NOMO-1 (cell line): Measurements from ENCODE around the gene EME1.

Experiments
- DNase-seq, 2 experiments: peaks; one replicate each; lab custom pipeline; 2025; ENCODE audit not compliant: unreplicated experiment in 2 of 2; lab: John Stamatoyannopoulos, UW

The EME1 gene

DNA sequence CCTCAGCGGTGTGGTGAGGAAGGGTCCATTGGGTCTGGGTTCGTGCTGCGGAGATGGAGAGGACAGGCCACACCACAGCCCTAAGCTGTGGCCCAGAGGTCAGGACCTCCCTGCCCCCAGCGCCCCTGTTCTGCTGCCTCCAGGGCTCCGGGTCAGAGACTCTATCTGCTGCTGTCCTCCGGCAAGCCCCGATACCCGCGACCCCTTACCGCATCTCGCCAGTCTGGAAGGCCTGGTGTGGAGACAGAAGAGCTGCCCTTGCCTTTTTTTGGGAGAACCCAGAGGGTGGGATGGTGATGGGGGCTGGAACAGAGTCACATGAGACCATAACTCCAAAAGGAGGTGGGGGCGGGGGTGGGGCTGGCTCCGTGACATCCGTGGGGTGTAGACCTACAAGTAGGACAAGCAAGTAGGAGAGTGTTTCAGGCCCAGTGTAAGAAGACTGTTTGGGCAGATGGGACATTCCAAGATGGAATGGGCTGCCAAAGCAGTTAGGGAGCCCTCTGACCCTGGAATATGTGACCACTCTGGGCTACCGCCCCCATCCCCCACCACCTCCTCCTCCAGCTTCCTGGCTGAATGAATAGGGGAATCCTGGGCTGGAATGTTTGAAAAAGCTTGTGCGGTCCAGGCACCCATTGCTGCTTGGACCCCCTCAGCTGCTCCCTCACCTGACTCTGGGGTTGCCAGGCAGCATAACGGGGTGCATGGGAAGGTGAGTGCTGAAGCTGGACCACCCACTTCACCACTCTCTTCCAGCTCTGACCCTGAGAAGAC lies 25.7 kb upstream of the EME1 start:
- no peak for DNase-seq

DNA sequence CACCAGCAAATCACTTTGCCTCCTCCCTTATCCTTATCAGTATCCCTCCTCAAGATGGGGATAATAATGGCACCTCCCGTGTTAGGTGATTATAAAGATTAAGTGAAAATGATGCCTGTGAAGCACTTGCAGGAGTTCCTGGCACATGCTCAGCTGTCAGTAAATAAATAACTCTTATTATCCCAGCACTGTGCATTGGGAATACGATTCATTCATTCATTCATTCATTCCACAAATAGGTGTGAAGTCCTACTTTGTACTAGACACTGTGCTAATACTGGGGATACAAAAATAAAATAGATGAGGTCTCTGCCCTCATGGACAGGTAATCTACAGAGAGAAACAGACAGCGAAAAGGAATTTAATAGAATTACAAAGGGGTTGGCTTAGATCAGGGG lies 25.1 kb upstream of the EME1 start:
- DNase-seq: no peak

DNA sequence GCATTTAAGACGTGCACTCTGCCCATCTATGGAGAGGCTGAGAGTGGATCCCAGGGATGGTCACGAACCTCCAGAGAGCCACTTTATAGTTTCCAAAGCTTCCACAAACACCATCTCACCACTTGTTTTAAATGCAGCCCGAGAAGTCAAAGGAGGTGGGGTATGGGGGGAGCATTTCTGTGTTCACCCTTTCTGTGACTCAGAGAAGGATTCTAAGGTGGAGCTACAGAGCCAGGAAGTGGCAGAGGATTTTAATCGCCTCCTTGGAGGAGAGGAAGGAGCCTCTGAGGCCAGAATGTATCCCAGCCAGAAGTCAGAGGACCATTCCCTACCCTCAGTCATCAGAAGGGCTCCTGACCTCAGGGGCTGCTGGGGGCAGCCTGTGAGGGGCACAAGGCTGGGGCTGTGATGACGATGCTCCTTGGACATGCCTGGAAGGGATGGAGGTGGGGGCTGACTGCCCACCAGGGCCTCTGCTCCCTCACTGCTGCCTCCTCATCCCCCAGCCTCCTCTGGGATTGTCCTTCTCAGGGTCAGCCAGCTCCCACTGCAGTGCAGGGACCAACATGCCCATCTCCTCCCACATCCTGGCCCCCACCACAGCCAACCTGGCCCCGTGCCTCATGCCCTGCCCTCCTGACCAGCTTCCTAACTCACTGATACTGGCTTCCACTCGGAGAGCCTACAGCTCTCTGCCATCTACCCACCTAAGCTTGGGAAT lies 24.3 kb upstream of the EME1 start:
- DNase-seq: no peak

DNA sequence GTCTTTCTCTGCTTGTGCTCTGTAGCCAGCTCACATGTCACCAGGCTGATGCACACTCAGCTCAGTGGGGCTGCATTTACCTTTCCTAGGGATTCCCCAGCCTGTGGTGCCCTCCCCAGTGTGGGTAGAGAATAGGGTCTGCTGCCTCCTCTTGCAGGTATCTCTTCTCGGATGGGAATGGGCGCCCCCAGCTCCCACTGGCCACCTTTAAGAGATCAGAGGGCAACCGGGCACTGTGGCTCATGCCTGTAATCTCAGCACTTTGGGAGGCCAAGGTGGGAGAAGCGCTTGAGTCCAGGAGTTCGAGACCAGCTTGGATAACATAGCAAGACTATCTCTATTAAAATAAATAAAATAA lies 23.8 kb upstream of the EME1 start:
- no peak for DNase-seq

DNA sequence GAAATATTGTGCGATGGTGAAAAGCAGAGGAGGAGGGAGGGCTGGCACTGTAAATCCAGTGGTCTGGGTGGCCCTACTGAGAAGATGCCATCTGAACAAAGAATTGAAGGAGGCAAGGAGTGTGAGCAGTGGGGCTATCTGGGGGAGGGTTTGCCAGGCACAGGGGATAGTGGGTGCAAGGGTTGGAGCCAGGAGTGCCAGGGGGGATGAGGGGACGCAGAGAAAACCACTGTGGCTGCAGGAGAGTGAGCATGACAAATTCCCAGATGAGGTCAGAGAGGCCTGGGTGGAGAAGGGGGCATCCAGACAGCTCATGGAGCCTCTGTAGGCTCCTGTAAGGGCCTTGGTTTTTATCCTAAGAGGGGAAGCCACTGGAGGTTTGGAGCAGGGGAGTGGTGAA lies 22.3 kb upstream of the EME1 start:
- DNase-seq: no peak

DNA sequence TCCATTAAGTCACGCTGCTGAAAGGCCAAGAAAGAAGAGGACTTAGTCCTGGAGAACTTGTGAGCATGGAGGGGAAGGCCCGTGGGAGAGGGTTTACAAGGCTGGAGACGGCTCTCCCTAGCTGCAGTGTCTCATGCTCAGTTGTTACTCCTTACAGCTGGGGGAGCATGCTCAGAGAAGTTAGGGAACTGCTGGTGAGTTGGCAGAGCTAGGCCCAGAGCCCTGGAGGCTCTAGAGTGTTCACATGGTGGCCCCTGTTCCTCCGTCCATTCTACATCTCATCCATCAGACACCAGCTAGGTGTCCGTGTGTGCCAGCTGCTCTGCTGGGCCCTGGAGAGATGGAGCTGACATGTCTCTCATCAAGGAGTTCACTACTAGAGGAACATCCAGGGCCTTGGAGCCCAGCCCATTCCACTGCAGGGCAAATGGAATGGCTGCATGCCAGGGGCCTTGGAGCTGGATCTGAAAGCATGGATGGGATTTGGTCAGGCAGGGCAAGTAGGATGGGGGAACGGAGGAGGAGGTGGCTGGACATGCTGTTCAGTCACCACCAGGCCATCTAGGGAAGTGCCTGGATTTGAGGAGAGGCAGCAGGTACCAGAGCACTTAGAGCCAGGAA lies 20.8 kb upstream of the EME1 start:
- no peak for DNase-seq

DNA sequence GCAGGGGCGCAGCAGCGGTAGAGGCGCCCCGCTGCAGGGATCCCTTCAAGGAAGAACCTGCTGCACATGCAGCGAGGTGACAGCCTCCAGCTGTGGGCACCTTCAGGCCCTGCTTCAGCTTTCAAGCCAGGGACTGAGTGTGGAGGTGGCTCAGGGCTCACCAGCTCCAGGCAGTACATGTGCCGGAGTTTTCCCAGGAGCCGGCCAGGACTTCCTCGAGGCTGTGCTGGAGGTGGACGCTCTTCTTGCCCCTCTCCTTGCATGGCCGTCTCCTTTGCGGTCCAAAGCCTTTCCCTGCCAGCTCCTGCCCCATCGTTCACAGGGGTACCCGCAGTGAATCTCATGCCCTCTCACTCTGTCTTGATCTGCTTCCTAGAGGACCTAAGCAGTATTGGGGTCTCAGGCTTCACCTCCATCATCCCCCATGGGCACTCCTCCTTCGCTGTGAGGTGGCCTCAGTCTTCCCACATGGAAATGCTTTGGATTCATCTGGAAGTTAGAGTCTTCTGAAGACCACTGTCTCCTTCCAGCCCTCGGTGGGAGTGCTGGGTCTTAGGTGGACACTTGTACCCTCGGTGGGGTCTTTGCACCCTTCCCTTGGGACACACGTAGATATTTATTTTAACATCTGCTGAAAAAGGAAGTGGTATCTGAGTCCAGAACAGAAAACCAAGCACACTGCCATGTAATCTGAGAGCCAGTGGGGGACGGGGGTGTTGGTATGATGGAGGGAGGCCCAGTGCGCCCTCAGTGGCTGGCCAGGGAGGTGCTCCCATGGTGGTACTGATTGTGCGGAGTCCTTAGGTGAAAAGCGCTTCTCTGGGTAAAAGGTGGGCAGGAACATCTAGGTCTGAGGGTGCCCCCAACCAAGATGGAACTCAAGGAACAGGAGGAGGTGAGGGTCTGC lies 20.1 kb upstream of the EME1 start:
- no peak for DNase-seq

DNA sequence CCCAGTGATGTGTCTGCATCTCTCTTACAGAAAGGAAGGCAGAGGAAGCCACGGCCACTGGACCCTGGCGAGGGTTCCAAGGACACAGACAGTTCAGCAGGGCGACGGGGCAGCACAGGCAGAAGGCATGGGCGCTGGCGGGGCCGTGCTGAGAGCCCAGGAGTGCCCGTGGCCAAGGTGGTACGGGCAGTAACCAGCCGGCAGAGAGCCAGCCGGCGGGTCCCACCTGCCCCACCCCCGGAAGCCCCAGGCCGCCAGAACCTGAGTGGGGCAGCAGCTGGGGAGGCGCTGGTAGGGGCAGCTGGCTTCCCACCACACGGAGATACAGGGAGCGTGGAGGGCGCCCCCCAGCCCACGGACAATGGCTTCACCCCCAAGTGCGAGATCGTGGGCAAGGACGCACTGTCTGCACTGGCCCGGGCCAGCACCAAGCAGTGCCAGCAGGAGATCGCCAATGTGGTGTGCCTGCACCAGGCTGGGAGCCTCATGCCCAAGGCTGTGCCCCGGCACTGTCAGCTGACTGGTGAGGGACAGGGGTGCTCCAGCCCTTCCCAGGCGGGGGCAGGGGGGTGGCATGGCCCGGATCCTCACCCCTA lies 19.3 kb upstream of the EME1 start:
- DNase-seq: no peak

DNA sequence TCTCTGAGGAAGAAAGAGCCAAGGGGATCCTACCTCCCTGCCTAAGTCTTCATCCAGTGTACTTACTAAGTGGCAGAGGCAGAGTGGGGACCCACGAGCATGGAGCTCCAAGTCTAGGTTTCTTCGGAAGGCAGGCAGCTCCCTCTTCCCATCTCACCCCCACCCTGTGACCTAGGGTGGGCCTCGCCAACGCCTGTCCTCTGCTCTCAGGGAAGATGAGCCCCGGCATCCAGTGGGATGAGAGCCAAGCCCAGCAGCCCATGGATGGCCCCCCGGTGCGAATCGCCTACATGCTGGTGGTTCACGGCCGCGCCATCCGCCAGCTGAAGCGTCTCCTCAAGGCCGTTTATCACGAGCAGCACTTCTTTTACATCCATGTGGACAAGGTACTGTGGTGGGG lies 18.8 kb upstream of the EME1 start:
- DNase-seq: no peak

DNA sequence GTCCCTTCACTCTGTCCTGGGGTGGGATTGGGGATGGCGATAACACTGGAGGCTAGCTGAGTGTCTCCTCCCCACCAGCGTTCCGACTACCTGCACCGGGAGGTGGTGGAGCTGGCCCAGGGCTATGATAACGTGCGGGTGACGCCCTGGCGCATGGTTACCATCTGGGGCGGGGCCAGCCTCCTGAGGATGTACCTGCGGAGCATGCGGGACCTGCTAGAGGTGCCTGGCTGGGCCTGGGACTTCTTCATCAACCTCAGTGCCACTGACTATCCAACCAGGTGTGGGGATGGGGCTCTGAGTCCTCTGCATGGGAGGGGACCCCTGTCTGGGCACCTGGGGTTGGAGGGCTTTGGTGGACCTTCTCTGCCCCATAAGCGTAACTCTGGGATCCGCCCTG lies 18.3 kb upstream of the EME1 start:
- DNase-seq: no peak

DNA sequence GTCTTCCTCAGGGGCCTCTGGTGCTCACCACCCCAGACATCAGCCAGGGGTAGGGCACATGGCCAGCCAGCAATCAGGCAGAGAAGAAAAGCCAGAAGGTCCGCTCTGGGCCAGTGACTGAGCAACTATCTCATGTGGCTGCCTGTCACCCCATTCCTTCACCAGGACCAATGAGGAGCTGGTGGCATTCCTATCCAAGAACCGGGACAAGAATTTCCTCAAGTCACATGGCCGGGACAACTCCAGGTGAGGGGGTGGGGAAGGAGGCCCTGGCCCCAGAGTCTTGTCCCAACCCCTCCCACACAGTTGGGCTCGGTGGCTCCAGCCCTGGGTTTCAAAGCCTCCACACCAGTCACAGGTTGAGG lies 17.7 kb upstream of the EME1 start:
- DNase-seq: no peak

DNA sequence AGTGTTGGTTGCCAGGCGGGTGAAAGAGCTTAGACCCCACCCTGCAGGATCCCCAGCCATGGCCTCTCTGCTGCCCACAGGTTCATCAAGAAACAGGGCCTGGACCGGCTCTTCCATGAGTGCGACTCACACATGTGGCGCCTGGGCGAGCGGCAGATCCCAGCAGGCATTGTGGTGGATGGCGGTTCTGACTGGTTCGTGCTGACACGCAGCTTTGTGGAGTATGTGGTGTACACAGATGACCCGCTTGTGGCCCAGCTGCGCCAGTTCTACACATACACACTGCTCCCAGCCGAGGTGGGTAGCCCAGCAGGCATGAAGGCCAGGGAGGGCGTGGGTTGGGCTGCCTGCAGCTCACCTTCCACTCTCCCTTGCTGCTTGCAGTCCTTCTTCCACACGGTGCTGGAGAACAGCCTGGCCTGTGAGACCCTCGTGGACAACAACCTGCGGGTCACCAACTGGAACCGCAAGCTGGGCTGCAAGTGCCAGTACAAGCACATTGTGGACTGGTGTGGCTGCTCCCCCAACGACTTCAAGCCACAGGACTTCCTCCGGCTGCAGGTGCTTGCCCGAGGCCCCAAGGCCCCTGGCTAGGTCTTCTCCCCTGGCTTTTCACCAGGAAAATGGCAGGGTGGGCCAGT lies 17.2 kb upstream of the EME1 start:
- no peak for DNase-seq

DNA sequence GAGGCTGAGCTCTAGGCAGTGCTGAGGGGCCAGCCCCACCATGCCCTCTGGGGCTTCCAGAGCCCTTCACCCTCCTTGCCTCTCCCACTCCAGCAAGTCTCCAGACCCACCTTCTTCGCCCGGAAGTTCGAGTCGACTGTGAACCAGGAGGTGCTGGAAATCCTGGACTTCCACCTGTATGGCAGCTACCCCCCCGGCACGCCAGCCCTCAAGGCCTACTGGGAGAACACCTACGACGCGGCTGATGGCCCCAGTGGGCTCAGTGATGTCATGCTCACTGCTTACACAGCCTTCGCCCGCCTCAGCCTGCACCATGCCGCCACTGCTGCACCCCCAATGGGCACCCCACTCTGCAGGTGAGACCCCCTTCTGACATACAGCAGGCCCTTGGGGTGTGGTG lies 16.6 kb upstream of the EME1 start:
- no peak for DNase-seq

DNA sequence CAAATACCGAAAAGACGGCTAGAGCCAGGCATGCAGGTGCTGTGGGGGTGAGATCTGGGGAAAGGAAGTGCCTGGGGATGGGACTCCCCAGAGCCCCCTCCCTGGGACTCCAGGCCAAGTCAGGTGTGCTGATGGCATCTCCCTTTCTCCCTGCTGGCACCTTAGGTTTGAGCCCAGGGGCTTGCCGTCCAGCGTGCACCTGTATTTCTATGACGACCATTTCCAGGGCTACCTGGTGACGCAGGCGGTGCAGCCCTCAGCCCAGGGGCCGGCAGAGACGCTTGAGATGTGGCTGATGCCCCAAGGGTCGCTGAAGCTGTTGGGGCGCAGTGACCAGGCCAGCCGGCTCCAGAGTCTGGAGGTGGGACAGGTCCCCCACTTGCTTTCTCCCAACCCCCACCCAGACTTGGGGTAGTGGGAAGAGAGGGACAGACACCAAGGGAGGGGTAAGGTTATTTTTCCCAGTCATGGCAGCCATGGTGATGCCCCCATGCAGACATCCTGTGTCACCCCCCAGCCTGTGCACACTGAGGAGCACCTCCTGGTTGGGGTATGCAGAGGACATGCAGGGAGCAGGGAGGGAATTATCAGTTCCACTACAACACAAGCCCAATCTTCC lies 16.0 kb upstream of the EME1 start:
- no peak for DNase-seq

DNA sequence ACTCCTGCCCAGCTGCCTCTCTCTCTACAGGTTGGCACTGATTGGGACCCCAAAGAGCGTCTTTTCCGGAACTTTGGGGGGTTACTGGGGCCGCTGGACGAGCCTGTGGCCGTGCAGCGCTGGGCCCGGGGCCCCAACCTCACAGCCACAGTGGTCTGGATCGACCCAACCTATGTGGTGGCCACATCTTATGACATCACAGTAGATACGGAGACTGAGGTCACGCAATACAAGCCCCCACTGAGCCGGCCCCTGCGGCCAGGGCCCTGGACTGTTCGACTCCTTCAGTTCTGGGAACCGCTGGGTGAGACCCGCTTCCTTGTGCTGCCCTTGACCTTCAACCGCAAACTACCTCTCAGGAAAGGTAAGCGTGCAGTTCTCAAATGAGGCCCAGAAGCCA lies 14.9 kb upstream of the EME1 start:
- no peak for DNase-seq

DNA sequence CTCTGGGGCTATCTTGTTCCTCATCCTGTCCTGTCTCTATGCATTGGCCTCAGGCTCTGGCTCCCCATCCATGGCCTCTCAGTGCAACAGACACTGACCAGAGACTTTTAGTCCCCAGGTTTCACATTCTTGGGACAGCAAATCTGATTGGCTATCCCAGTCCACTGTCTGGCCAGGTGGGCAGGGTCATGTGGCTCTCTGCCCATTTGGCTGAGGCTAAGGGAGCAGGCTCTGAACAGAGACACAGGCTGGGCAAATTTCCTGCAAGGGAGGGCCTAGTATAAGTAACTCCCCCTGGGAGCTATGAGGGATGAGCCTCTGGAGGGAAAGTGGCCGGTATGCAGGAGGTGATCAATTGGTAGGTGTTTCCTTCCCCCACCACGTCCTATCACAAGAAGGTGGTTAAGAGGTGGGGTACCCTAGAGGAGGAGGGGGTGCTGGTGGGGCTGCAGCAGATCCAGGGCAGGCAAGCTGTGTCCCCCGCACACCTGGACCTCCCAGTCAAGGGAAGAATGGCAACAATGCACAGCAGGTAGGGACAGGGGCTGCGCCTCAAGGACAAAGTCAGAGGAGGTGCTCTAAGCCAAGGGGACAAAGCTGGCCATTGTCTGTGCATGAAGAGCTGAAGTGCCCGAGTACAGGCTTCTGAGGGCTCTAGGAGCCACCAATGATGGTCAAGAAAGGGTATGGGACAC lies 13.9 kb upstream of the EME1 start:
- no peak for DNase-seq

DNA sequence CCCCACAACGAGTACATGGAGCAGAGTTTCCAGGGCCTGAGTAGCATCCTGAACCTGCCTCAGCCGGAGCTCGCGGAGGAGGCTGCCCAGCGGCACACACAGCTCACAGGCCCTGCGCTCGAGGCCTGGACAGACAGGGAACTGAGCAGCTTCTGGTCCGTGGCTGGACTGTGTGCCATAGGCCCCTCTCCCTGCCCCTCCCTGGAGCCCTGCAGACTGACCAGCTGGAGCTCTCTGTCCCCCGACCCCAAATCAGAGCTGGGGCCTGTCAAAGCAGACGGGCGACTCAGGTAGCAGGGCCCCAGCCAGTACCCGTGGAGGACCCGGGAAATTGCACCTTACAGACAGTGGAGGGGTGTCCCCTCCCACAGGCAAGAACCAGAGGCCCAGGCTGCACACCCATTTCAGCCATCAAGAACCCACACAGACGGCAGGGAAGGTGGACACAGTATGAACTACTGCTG lies 13.0 kb upstream of the EME1 start:
- DNase-seq: no peak

DNA sequence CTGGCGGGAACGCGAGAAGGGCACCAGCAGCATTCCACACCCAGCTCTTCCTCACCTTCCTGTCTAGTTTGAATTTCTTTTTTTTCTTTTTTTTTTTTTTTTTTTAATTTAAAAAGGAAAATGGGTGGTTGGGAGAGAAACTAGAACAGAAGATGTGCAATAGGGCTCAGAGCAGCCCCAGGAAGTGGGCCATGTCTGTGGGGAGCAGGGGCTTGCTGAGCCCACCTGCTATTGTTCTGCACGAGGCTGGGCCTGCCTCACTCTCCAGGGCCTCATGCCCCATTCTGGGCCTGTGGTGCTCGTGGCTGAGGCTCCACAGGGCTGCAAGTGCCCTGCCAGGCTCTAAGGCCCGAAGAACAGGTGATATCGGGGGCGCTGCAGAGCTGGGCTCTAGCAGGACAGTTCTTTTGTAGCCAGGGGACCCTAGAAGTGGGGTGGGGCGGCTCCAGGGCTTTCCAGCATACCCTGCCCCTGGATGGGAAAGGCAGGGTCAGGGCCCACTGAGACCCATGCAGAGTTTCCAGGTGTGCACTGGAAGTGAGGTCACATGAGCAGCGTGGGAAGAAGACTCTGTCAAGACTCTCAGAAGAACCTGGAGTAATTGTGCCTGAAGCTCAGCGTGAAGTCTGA lies 12.4 kb upstream of the EME1 start:
- no peak for DNase-seq
